HCT116 (cell line): ENCODE measurements around the gene ZBTB5. TPM values are rescaled to one million over a fixed set of nuclear protein-coding genes. Genes with fewer than 3 reads are reported as not detected.

ENCODE experiments used
- ATAC-seq: fragments of 200-7000 bp; cut with Tn5 transposase; 2 replicates; pipeline ENCODE4 v1.9.1; 2020; ENCODE audit warnings: mild to moderate bottlenecking, moderate library complexity
- BruUV-seq: library from RNA; stranded (reverse); fragments of 400-500 nt; replicated peaks from 2 replicates; lab custom pipeline; 2021; lab: Mats Ljungman, UMichigan
- CTCF ChIA-PET: fragments of 300-600 bp; sonication (Branson Sonifier 250); formaldehyde crosslinking; loops from one replicate; lab custom pipeline; 2021; ENCODE audit warnings: antibody characterized with exemption; lab: Charles Lee
- POLR2A ChIA-PET: fragments of 300-600, 350-600 bp; sonication (Branson Sonifier 250); formaldehyde crosslinking; loops from one replicate; lab custom pipeline; 2021; ENCODE audit warnings: antibody characterized with exemption; lab: Charles Lee
- RAD21 ChIA-PET, 2 experiments: fragments of 300-600 bp; sonication (Branson Sonifier 250); formaldehyde crosslinking; loops; one replicate each; lab custom pipeline; 2023; ENCODE audit warnings: low total read pairs in 2 of 2; ENCODE audit not compliant: uncharacterized antibody in 2 of 2, unreplicated experiment in 2 of 2, low non-redundant PET in 1 of 2; lab: Charles Lee
- DNase-seq: peaks from one replicate; pipeline ENCODE4 v3.0.0-alpha.2; 2010; ENCODE audit warnings: low read depth, low spot score
- H2AFZ ChIP-seq: fragments of 200-600 bp; shearing (Covaris generic), sonication (generic); 2 replicates; pipeline ENCODE4 v1.6.1; 2017; ENCODE audit warnings: low read depth, mixed run types, mixed read lengths, antibody characterized with exemption, low read length; ENCODE audit not compliant: poor library complexity, severe bottlenecking
- H3K27ac ChIP-seq: 2 replicates; pipeline ENCODE4 v1.5.1; 2012; ENCODE audit warnings: low read depth, low read length
- H3K27me3 ChIP-seq: fragments of 200-600 bp; sonication (generic); 2 replicates; pipeline ENCODE4 v1.6.1; 2016; ENCODE audit warnings: mixed run types, low read length, mixed read lengths; ENCODE audit not compliant: insufficient read depth
- H3K36me3 ChIP-seq, 2 experiments: fragments of 200-500 bp in 1 of 2; fragments of 200-600 bp in 1 of 2; sonication (Bioruptor generic) in 1 of 2; sonication (generic) in 1 of 2; 2 replicates each; pipeline versions ENCODE4 v1.5.1 to v1.6.1; 2014 to 2016; ENCODE audit warnings: low read length in 2 of 2, inconsistent platforms in 1 of 2, mixed read lengths in 1 of 2, mixed run types in 1 of 2; ENCODE audit not compliant: insufficient read depth in 2 of 2, control insufficient read depth in 1 of 2
- H3K4me1 ChIP-seq, 2 experiments: fragments of 200-600 bp in 1 of 2; sonication (generic) in 1 of 2; 2 replicates each; pipeline versions ENCODE4 v1.5.1 to v1.6.1; 2012 to 2017; ENCODE audit warnings: low read length in 2 of 2, inconsistent platforms in 1 of 2, mild to moderate bottlenecking in 1 of 2, mixed read lengths in 1 of 2, mixed run types in 1 of 2, moderate library complexity in 1 of 2; ENCODE audit not compliant: insufficient read depth in 2 of 2, control insufficient read depth in 1 of 2
- H3K4me2 ChIP-seq: fragments of 200-600 bp; sonication (generic); 2 replicates; pipeline ENCODE4 v1.6.1; 2017; ENCODE audit warnings: mixed run types, low read length, mixed read lengths
- H3K4me3 ChIP-seq, 2 experiments: fragments of 200-600 bp in 1 of 2; sonication (generic) in 1 of 2; replicated peaks in 1 of 2; 2 replicates each; pipeline ENCODE4 v1.5.1; 2011 to 2016; ENCODE audit warnings: low read length in 2 of 2, control low read depth in 1 of 2, low read depth in 1 of 2, mild to moderate bottlenecking in 1 of 2, mixed read lengths in 1 of 2, mixed run types in 1 of 2
- H3K79me2 ChIP-seq: fragments of 200-600 bp; sonication (generic); 2 replicates; pipeline ENCODE4 v1.6.1; 2017; ENCODE audit warnings: mild to moderate bottlenecking, mixed run types, low read length, moderate library complexity, mixed read lengths; ENCODE audit not compliant: insufficient read depth
- H3K9ac ChIP-seq: fragments of 200-600 bp; sonication (generic); 2 replicates; pipeline ENCODE4 v1.6.1; 2016; ENCODE audit warnings: low read length, mixed read lengths
- H3K9me2 ChIP-seq: fragments of 200-600 bp; sonication (generic), shearing (Covaris generic); 2 replicates; pipeline ENCODE4 v1.6.1; 2017; ENCODE audit warnings: mixed run types, mild to moderate bottlenecking, moderate library complexity; ENCODE audit not compliant: insufficient read depth
- H3K9me3 ChIP-seq, 2 experiments: fragments of 200-500 bp in 1 of 2; fragments of 200-600 bp in 1 of 2; sonication (Bioruptor generic) in 1 of 2; sonication (generic) in 1 of 2; 2 replicates each; pipeline ENCODE4 v1.6.1; 2014 to 2017; ENCODE audit warnings: low read length in 2 of 2, mixed read lengths in 2 of 2, inconsistent platforms in 1 of 2, low read depth in 1 of 2, mild to moderate bottlenecking in 1 of 2, mixed run types in 1 of 2, moderate library complexity in 1 of 2; ENCODE audit not compliant: control insufficient read depth in 1 of 2, insufficient read depth in 1 of 2
- H4K20me1 ChIP-seq: fragments of 200-600 bp; sonication (generic), shearing (Covaris generic); 2 replicates; pipeline ENCODE4 v1.6.1; 2017; ENCODE audit warnings: mixed run types, mild to moderate bottlenecking, moderate library complexity; ENCODE audit not compliant: insufficient read depth
- ATF3 ChIP-seq: IDR thresholded peaks from 2 replicates; pipeline ENCODE4 v1.6.1; 2012
- CBX3 ChIP-seq: IDR thresholded peaks from 2 replicates; pipeline ENCODE4 v1.6.1; 2012; ENCODE audit warnings: low read depth
- CEBPB ChIP-seq: IDR thresholded peaks from 2 replicates; pipeline ENCODE4 v1.6.1; 2012; ENCODE audit warnings: low read depth
- CTCF ChIP-seq, 3 experiments: fragments of 200-600 bp in 1 of 3; sonication (generic) in 1 of 3; IDR thresholded peaks in 2 of 3; conservative IDR thresholded peaks in 1 of 3; 2 replicates each; pipeline ENCODE4 v1.5.1; 2012 to 2017; ENCODE audit warnings: low read depth in 2 of 3, low read length in 2 of 3, antibody characterized with exemption in 1 of 3, borderline replicate concordance in 1 of 3, control low read depth in 1 of 3, mild to moderate bottlenecking in 1 of 3, mixed read lengths in 1 of 3, mixed run types in 1 of 3, moderate library complexity in 1 of 3; ENCODE audit not compliant: insufficient read depth in 1 of 3
- EGR1 ChIP-seq: IDR thresholded peaks from 2 replicates; pipeline ENCODE4 v1.6.1; 2012; ENCODE audit warnings: low read depth
- ELF1 ChIP-seq: IDR thresholded peaks from 2 replicates; pipeline ENCODE4 v1.6.1; 2012; ENCODE audit warnings: low read depth, borderline replicate concordance
- EZH2 ChIP-seq: fragments of 200-600 bp; sonication (generic); IDR thresholded peaks from 2 replicates; pipeline ENCODE4 v1.6.1; 2017; ENCODE audit warnings: antibody characterized with exemption, mixed run types
- EZH2phosphoT487 ChIP-seq: fragments of 200-600 bp; IDR thresholded peaks from 2 replicates; pipeline ENCODE4 v1.6.1; 2018; ENCODE audit warnings: antibody characterized with exemption, borderline replicate concordance
- FOSL1 ChIP-seq: IDR thresholded peaks from 2 replicates; pipeline ENCODE4 v1.6.1; 2012; ENCODE audit warnings: low read depth
- JUND ChIP-seq: IDR thresholded peaks from 2 replicates; pipeline ENCODE4 v1.6.1; 2012
- POLR2A ChIP-seq: IDR thresholded peaks from 2 replicates; pipeline ENCODE4 v1.7.0; 2011; ENCODE audit warnings: borderline replicate concordance; ENCODE audit not compliant: insufficient read depth, insufficient read length; ENCODE audit errors: extremely low read depth
- POLR2AphosphoS5 ChIP-seq: IDR thresholded peaks from 2 replicates; pipeline ENCODE4 v1.6.1; 2011; ENCODE audit warnings: mild to moderate bottlenecking, low read depth, low read length, moderate library complexity
- RAD21 ChIP-seq: IDR thresholded peaks from 2 replicates; pipeline ENCODE4 v1.6.1; 2012; ENCODE audit warnings: low read depth, mild to moderate bottlenecking
- SP1 ChIP-seq: IDR thresholded peaks from 2 replicates; pipeline ENCODE4 v1.6.1; 2012; ENCODE audit warnings: low read depth
- SRF ChIP-seq: IDR thresholded peaks from 2 replicates; pipeline ENCODE4 v1.6.1; 2012; ENCODE audit warnings: low read depth
- TCF7L2 ChIP-seq: IDR thresholded peaks from 2 replicates; pipeline ENCODE4 v1.7.0; 2011; ENCODE audit warnings: borderline replicate concordance, inconsistent platforms; ENCODE audit not compliant: insufficient read depth, insufficient read length; ENCODE audit errors: extremely low read depth
- YY1 ChIP-seq: IDR thresholded peaks from 2 replicates; pipeline ENCODE4 v1.6.1; 2011; ENCODE audit warnings: low read length, low read depth, moderate library complexity, mild to moderate bottlenecking; ENCODE audit not compliant: insufficient replicate concordance; ENCODE audit errors: extremely low read depth
- ZFX ChIP-seq: fragments of 450-650 bp; IDR thresholded peaks from 2 replicates; pipeline ENCODE4 v1.6.1; 2017
- intact Hi-C: fragments of 100-400 bp; cut with micrococcal nuclease; formaldehyde crosslinking; loops from 2 replicates; pipeline ENCODE4 v1.10.0; 2022
- total RNA-seq: library from RNA; stranded (reverse); gene quantifications from one replicate; pipeline ENCODE4 v1.2.1, GENCODE V29; 2021; ENCODE audit not compliant: unreplicated experiment

The ZBTB5 gene
- total RNA-seq, 1 experiment from 2014 or later = 22.3 TPM

- H3K79me2 ChIP-seq = peaks cover 99% of the 10 kb centered on the region
- ATAC-seq = no peak
- TF ChIP-seq CBX3 (no peak), ELF1 (no peak), EZH2phosphoT487 (no peak), EZH2 (no peak), SP1 (no peak), SRF (no peak)
These were observed 18.8 kb downstream of the ZBTB5 start for GRCh38 chr9:37446401-37446800.

GRCh38 chr9:37445832-37446231, 19.4 kb downstream of the ZBTB5 start:
- POLR2A ChIA-PET = no interaction called here
- peaks cover 0 to 19% of the 10 kb centered on the region in 2 experiments; a peak in 3 of 4 replicates for H3K4me1 ChIP-seq
- peaks cover 10 to 45% of the 10 kb centered on the region in 2 experiments; a peak in 3 of 4 replicates for H3K36me3 ChIP-seq
- intact Hi-C loops = no loop called here
- no peak overlapping the region for H2AFZ ChIP-seq
- no TSS peak for BruUV-seq
- no peak for TF ChIP-seq RAD21
- TF ChIP-seq EZH2 = no peak
- TF ChIP-seq ATF3 = no peak
- no peak for TF ChIP-seq YY1
- TF ChIP-seq CTCF (IDR thresholded peaks at IDR 0.05 in 2 of 3, conservative IDR thresholded peaks at IDR 0.05 in 1 of 3; ENCODE audit: borderline replicate concordance in 1 of 3, insufficient read depth in 1 of 3, low read depth in 2 of 3, low read length in 2 of 3) = no peak
- no peak for TF ChIP-seq EGR1
- no peak for TF ChIP-seq POLR2AphosphoS5
- TF ChIP-seq SP1 = no peak
- no peak for TF ChIP-seq TCF7L2
- no peak for TF ChIP-seq JUND
- no peak for TF ChIP-seq FOSL1
- TF ChIP-seq CEBPB = no peak
- no peak for TF ChIP-seq POLR2A
- TF ChIP-seq SRF = no peak
- TF ChIP-seq ZFX = no peak
- no peak for TF ChIP-seq ELF1
- TF ChIP-seq, all 23 proteins: peak for 0
- peaks cover 99% of the 10 kb centered on the region for H3K79me2 ChIP-seq
- DNase-seq (no peak), ATAC-seq (no peak)
- H3K4me3 ChIP-seq = no peak overlapping the region
- H3K4me2 ChIP-seq = no peak overlapping the region
- no peaks in the 10 kb centered on the region for H3K9me3 ChIP-seq
- ChIA-PET CTCF (no interaction called here), RAD21 (no interaction called here)
- no peak overlapping the region for H3K9ac ChIP-seq
- H3K27me3 ChIP-seq = no peaks in the 10 kb centered on the region
- peaks cover 35% of the 10 kb centered on the region for H4K20me1 ChIP-seq
- no peaks in the 10 kb centered on the region for H3K9me2 ChIP-seq
- no peak overlapping the region for H3K27ac ChIP-seq

More at GRCh38 chr9:37446401-37446800, 18.8 kb downstream of the ZBTB5 start:
- BruUV-seq = no TSS peak
- ChIA-PET POLR2A (no interaction called here), CTCF (no interaction called here), RAD21 (no interaction called here)
- no peak overlapping the region for H2AFZ ChIP-seq
- H3K9ac ChIP-seq = no peak overlapping the region
- H4K20me1 ChIP-seq = peaks cover 35% of the 10 kb centered on the region
- DNase-seq = no peak
- no peak overlapping the region for H3K4me3 ChIP-seq
- H3K9me2 ChIP-seq = no peaks in the 10 kb centered on the region
- H3K9me3 ChIP-seq = no peaks in the 10 kb centered on the region
- H3K36me3 ChIP-seq = peaks cover 7 to 40% of the 10 kb centered on the region in 2 experiments; a peak in 3 of 4 replicates
- intact Hi-C loops = no loop called here
- H3K4me1 ChIP-seq = peaks cover 0 to 19% of the 10 kb centered on the region in 2 experiments; a peak in 3 of 4 replicates
- no peaks in the 10 kb centered on the region for H3K27me3 ChIP-seq
- H3K4me2 ChIP-seq = no peak overlapping the region
- no peak overlapping the region for H3K27ac ChIP-seq
